A673 (cell line): ENCODE data around the gene SRGAP2C.

Experiments
- CTCF ChIP-seq: fragments of 300-800, 200-600 bp; sonication (generic); conservative IDR thresholded peaks from 2 replicates; pipeline ENCODE4 v1.5.1; 2017; ENCODE audit warnings: low read depth, mild to moderate bottlenecking, antibody characterized with exemption, low read length, moderate library complexity, mixed read lengths
- EZH2 ChIP-seq: fragments of 200-600 bp; sonication (generic); IDR thresholded peaks from 2 replicates; pipeline ENCODE4 v1.6.1; 2017; ENCODE audit warnings: borderline replicate concordance, low read depth, mild to moderate bottlenecking, mixed read lengths, antibody characterized with exemption, low read length; ENCODE audit not compliant: poor library complexity, severe bottlenecking

- no peak for TF ChIP-seq CTCF
- TF ChIP-seq EZH2 = no peak
These were observed 232.6 kb downstream of the SRGAP2C start for GRCh38 chr1:121417325-121417923.
